Endothelial cell of umbilical vein (primary cell): ENCODE measurements around the gene SIPA1L3. TPM values are rescaled to one million over a fixed set of nuclear protein-coding genes. Genes with fewer than 3 reads are reported as not detected.

ENCODE experiments used
- BruUV-seq: library from RNA; stranded (reverse); fragments of 400-500 nt; replicated peaks from 2 replicates; lab custom pipeline; 2021; lab: Mats Ljungman, UMichigan
- CTCF ChIA-PET: fragments of 300-600, 350-600 bp; sonication (Branson Sonifier 250); formaldehyde crosslinking; loops from one replicate; lab custom pipeline; 2021; ENCODE audit warnings: antibody characterized with exemption, inconsistent platforms; lab: Charles Lee
- POLR2A ChIA-PET: fragments of 300-600, 350-600 bp; sonication (Branson Sonifier 250); formaldehyde crosslinking; loops from one replicate; lab custom pipeline; 2021; ENCODE audit warnings: antibody characterized with exemption, inconsistent platforms; lab: Charles Lee
- DNase-seq: peaks from one replicate; pipeline ENCODE4 v3.0.0-alpha.2; 2011; ENCODE audit warnings: low read depth, low spot score
- FAIRE-seq: peaks from 2 replicates; lab custom pipeline; 2011; peaks lifted over from hg19 to GRCh38; lab: Jason Lieb, UNC
- H2AFZ ChIP-seq: 2 replicates; pipeline ENCODE4 v1.6.0; 2012; ENCODE audit warnings: low read depth, low read length, control low read depth, inconsistent platforms
- H3K27ac ChIP-seq: 2 replicates; pipeline ENCODE4 v1.5.1; 2011; ENCODE audit warnings: low read depth, mild to moderate bottlenecking, control low read depth, low read length, moderate library complexity; ENCODE audit not compliant: insufficient read depth
- H3K27me3 ChIP-seq, 2 experiments: 2 replicates each; pipeline versions ENCODE4 v1.6.0 to v1.6.1; 2011; ENCODE audit warnings: low read length in 2 of 2, mixed read lengths in 1 of 2; ENCODE audit not compliant: control insufficient read depth in 2 of 2, insufficient read depth in 2 of 2
- H3K36me3 ChIP-seq, 2 experiments: 2 replicates in 1 of 2; 3 replicates in 1 of 2; pipeline ENCODE4 v1.5.1; 2011; ENCODE audit warnings: low read length in 2 of 2, mild to moderate bottlenecking in 1 of 2, moderate library complexity in 1 of 2; ENCODE audit not compliant: control insufficient read depth in 2 of 2, insufficient read depth in 2 of 2; ENCODE audit errors: extremely low read depth in 1 of 2
- H3K4me1 ChIP-seq: 3 replicates; pipeline ENCODE4 v1.5.1; 2011; ENCODE audit warnings: mild to moderate bottlenecking, low read length; ENCODE audit not compliant: control insufficient read depth, insufficient read depth; ENCODE audit errors: extremely low read depth
- H3K4me2 ChIP-seq: 2 replicates; pipeline ENCODE4 v1.6.1; 2011; ENCODE audit warnings: low read length, control low read depth, mixed read lengths; ENCODE audit not compliant: insufficient read depth
- H3K4me3 ChIP-seq, 3 experiments: fragments of 200-600 bp in 1 of 3; sonication (generic), shearing (Covaris generic) in 1 of 3; replicated peaks in 1 of 3; 2 replicates each; pipeline ENCODE4 v1.5.1; 2011 to 2016; ENCODE audit warnings: control low read depth in 3 of 3, low read length in 3 of 3, mild to moderate bottlenecking in 2 of 3, inconsistent platforms in 1 of 3, low read depth in 1 of 3, moderate library complexity in 1 of 3; ENCODE audit not compliant: insufficient read depth in 1 of 3
- H3K79me2 ChIP-seq: 2 replicates; pipeline ENCODE4 v1.6.0; 2012; ENCODE audit warnings: low read length, inconsistent platforms; ENCODE audit not compliant: control insufficient read depth, insufficient read depth
- H3K9ac ChIP-seq: replicated peaks from 2 replicates; pipeline ENCODE3; 2011; ENCODE audit warnings: low read length, control low read depth; ENCODE audit not compliant: insufficient read depth; ENCODE audit errors: extremely low read depth
- H3K9me1 ChIP-seq: replicated peaks from 3 replicates; pipeline ENCODE4 v1.6.0; 2011; ENCODE audit warnings: mild to moderate bottlenecking, low read length; ENCODE audit not compliant: control insufficient read depth, insufficient read depth; ENCODE audit errors: extremely low read depth
- H3K9me3 ChIP-seq: replicated peaks from 2 replicates; pipeline ENCODE4 v1.5.1; 2012; ENCODE audit warnings: low read length, inconsistent platforms; ENCODE audit not compliant: control insufficient read depth, insufficient read depth
- H4K20me1 ChIP-seq: replicated peaks from 2 replicates; pipeline ENCODE3; 2011; ENCODE audit warnings: mild to moderate bottlenecking, low read length; ENCODE audit not compliant: control insufficient read depth, insufficient read depth; ENCODE audit errors: extremely low read depth
- CTCF ChIP-seq, 2 donors: IDR thresholded peaks; 1 replicate in 1 of 2; 2 replicates in 1 of 2; pipeline ENCODE4 v1.5.1; 2011; ENCODE audit warnings: low read length in 2 of 2, mild to moderate bottlenecking in 2 of 2, moderate library complexity in 2 of 2, control low read depth in 1 of 2, inconsistent platforms in 1 of 2, low read depth in 1 of 2; ENCODE audit not compliant: insufficient read depth in 1 of 2; ENCODE audit errors: extremely low read depth in 1 of 2
- GATA2 ChIP-seq: IDR thresholded peaks from 2 replicates; pipeline ENCODE4 v1.7.0; 2011; ENCODE audit warnings: low read depth, mild to moderate bottlenecking, moderate library complexity, mixed read lengths, low read length; ENCODE audit not compliant: insufficient read length, insufficient read depth
- JUN ChIP-seq: IDR thresholded peaks from 2 replicates; pipeline ENCODE4 v1.6.1; 2011; ENCODE audit warnings: borderline replicate concordance, low read depth; ENCODE audit not compliant: insufficient read length, insufficient read depth
- MAX ChIP-seq: IDR thresholded peaks from 2 replicates; pipeline ENCODE4 v1.6.1; 2011; ENCODE audit not compliant: insufficient read depth, insufficient read length
- POLR2A ChIP-seq: IDR thresholded peaks from 2 replicates; pipeline ENCODE4 v1.6.1; 2012; ENCODE audit warnings: low read depth, mild to moderate bottlenecking, control low read depth, low read length
- POLR2AphosphoS5 ChIP-seq: IDR thresholded peaks from 2 replicates; pipeline ENCODE4 v1.6.1; 2012; ENCODE audit warnings: low read depth, mild to moderate bottlenecking, control low read depth, low read length, moderate library complexity; ENCODE audit not compliant: insufficient read depth
- dilution Hi-C: fragments of 300-500 bp; cut with MboI; formaldehyde crosslinking; loops from one replicate; pipeline ENCODE4 v1.15.0; 2019; ENCODE audit warnings: low sequenced_read_pairs; ENCODE audit not compliant: extremely low pct_ligation_motif_present
- intact Hi-C: fragments of 100-400 bp; cut with micrococcal nuclease; formaldehyde crosslinking; loops from one replicate; pipeline ENCODE4 v1.10.0; 2022
- polyA plus RNA-seq, 4 experiments: library from polyadenylated mRNA; depleted of rRNA in 3 of 4; stranded (reverse) in 3 of 4; unstranded in 1 of 4; fragments of >200 nt; gene quantifications; 2 replicates each; pipeline versions ENCODE4 v1.2.1 to v1.2.3, GENCODE V29; 2011 to 2012; ENCODE audit warnings: missing spikeins in 1 of 4
- total RNA-seq: library from RNA; stranded (reverse); gene quantifications from 2 replicates; pipeline ENCODE4 v1.2.3, GENCODE V29; 2021

SIPA1L3 gene
- total and polyA plus RNA-seq, 2 donors (not counting 3 experiments of a cell fraction or from before 2014, with no cell fraction given): 14.2 to 47.2 TPM

- POLR2A ChIA-PET: no interaction called here
- Histone ChIP-seq H4K20me1 (no peaks in the 10 kb centered on the region), H3K9me1 (no peaks in the 10 kb centered on the region), H3K9ac (no peak overlapping the region), H3K9me3 (no peaks in the 10 kb centered on the region), H3K27ac (no peak overlapping the region), H3K4me3 (no peak overlapping the region), H2AFZ (no peak overlapping the region), H3K36me3 (peaks cover 0 to 5% of the 10 kb centered on the region in 2 experiments), H3K27me3 (no peaks in the 10 kb centered on the region), H3K4me2 (no peak overlapping the region), H3K79me2 (no peaks in the 10 kb centered on the region), H3K4me1 (peaks cover 14% of the 10 kb centered on the region)
- intact Hi-C loops: no loop called here
- dilution Hi-C loops: no loop called here
- BruUV-seq: TSS peak; percentile 41
- CTCF ChIA-PET: interaction anchor here (2.8 kb wide), 1 partner anchor 179 kb away, joined by 22 read pairs; no protein-coding TSS in a partner anchor
- no peak for DNase-seq
- no peak for TF ChIP-seq GATA2
- no peak for TF ChIP-seq POLR2A
- no peak for TF ChIP-seq JUN
- TF ChIP-seq CTCF (IDR thresholded peaks at IDR 0.05; ENCODE audit: extremely low read depth in 1 of 2, insufficient read depth in 1 of 2, low read depth in 1 of 2, low read length in 2 of 2): no peak
- no peak for TF ChIP-seq POLR2AphosphoS5
- no peak for TF ChIP-seq MAX
- no peak for FAIRE-seq
Observed at GRCh38 chr19:38081547-38082255, 174.7 kb downstream of the SIPA1L3 start.
